Mesenchymal stem cell (in vitro differentiated cells and primary cell): ENCODE results near the gene RNU1-4.
"Not testable (repeated sequence)": the region's sequence is repeated elsewhere in the genome, so short reads cannot be mapped to it uniquely, and the experiment has no call there.

ENCODE experiments used
- DNase-seq: peaks from one replicate; pipeline ENCODE4 v3.0.0-alpha.2; 2013
- H2AFZ ChIP-seq: one replicate; pipeline ENCODE4 v1.6.1; 2013; ENCODE audit warnings: low read depth, mild to moderate bottlenecking, control low read depth, inconsistent platforms, low read length, moderate library complexity
- H2AK5ac ChIP-seq: 2 replicates; pipeline ENCODE4 v1.6.1; 2013; ENCODE audit warnings: low read length, moderate library complexity, mild to moderate bottlenecking, inconsistent platforms; ENCODE audit not compliant: severe bottlenecking
- H2BK120ac ChIP-seq: one replicate; pipeline ENCODE4 v1.6.1; 2013; ENCODE audit warnings: low read depth, mild to moderate bottlenecking, inconsistent platforms, low read length, moderate library complexity
- H2BK12ac ChIP-seq, 2 experiments: one replicate each; pipeline ENCODE4 v1.6.1; 2013; ENCODE audit warnings: inconsistent platforms in 2 of 2, low read length in 2 of 2, mild to moderate bottlenecking in 2 of 2, moderate library complexity in 2 of 2, control low read depth in 1 of 2
- H2BK15ac ChIP-seq: one replicate; pipeline ENCODE4 v1.6.1; 2013; ENCODE audit warnings: mild to moderate bottlenecking, low read depth, inconsistent platforms; ENCODE audit not compliant: poor library complexity, severe bottlenecking
- H2BK5ac ChIP-seq: 2 replicates; pipeline ENCODE4 v1.6.1; 2013; ENCODE audit warnings: low read depth, mild to moderate bottlenecking, low read length, control low read depth, inconsistent platforms; ENCODE audit not compliant: poor library complexity, severe bottlenecking
- H3K14ac ChIP-seq, 2 experiments: one replicate each; pipeline ENCODE4 v1.6.1; 2013; ENCODE audit warnings: inconsistent platforms in 2 of 2, low read length in 2 of 2, control low read depth in 1 of 2, mild to moderate bottlenecking in 1 of 2, moderate library complexity in 1 of 2
- H3K18ac ChIP-seq, 2 experiments: one replicate each; pipeline ENCODE4 v1.6.1; 2013; ENCODE audit warnings: inconsistent platforms in 2 of 2, low read length in 2 of 2, control low read depth in 1 of 2, low read depth in 1 of 2, mild to moderate bottlenecking in 1 of 2
- H3K23ac ChIP-seq, 2 experiments: one replicate each; pipeline ENCODE4 v1.6.1; 2013; ENCODE audit warnings: inconsistent platforms in 2 of 2, low read length in 2 of 2, mild to moderate bottlenecking in 2 of 2, moderate library complexity in 2 of 2, control low read depth in 1 of 2
- H3K27ac ChIP-seq: 2 replicates; pipeline ENCODE4 v1.5.1; 2013; ENCODE audit warnings: mild to moderate bottlenecking, moderate library complexity, low read length, control low read depth, inconsistent platforms; ENCODE audit not compliant: poor library complexity, severe bottlenecking
- H3K27me3 ChIP-seq, 2 experiments: 2 replicates each; pipeline versions ENCODE4 v1.6.1 to v1.7.0; 2013; ENCODE audit warnings: low read length in 2 of 2, mild to moderate bottlenecking in 2 of 2, moderate library complexity in 2 of 2, control low read depth in 1 of 2, inconsistent platforms in 1 of 2; ENCODE audit not compliant: control insufficient read depth in 1 of 2, insufficient read depth in 1 of 2
- H3K36me3 ChIP-seq, 2 experiments: 2 replicates each; pipeline versions ENCODE4 v1.6.1 to v1.7.0; 2013; ENCODE audit warnings: low read length in 2 of 2, control low read depth in 1 of 2, inconsistent platforms in 1 of 2, low read depth in 1 of 2, mild to moderate bottlenecking in 1 of 2; ENCODE audit not compliant: insufficient read depth in 2 of 2, control insufficient read depth in 1 of 2
- H3K4ac ChIP-seq, 2 experiments: one replicate each; pipeline ENCODE4 v1.6.1; 2013; ENCODE audit warnings: inconsistent platforms in 2 of 2, low read length in 2 of 2, mild to moderate bottlenecking in 2 of 2, moderate library complexity in 2 of 2, control low read depth in 1 of 2, low read depth in 1 of 2
- H3K4me1 ChIP-seq: 2 replicates; pipeline ENCODE4 v1.6.1; 2013; ENCODE audit warnings: low read depth, low read length, control low read depth; ENCODE audit not compliant: control insufficient read depth, insufficient read depth
- H3K4me2 ChIP-seq: 2 replicates; pipeline ENCODE4 v1.6.1; 2013; ENCODE audit warnings: low read length, mild to moderate bottlenecking, inconsistent platforms; ENCODE audit not compliant: poor library complexity, severe bottlenecking
- H3K4me3 ChIP-seq, 2 experiments: 2 replicates each; pipeline versions ENCODE4 v1.5.1 to v1.7.0; 2013; ENCODE audit warnings: low read length in 2 of 2, mild to moderate bottlenecking in 2 of 2, control low read depth in 1 of 2, low read depth in 1 of 2; ENCODE audit not compliant: insufficient read depth in 1 of 2
- H3K79me1 ChIP-seq: replicated peaks from 2 replicates; pipeline ENCODE4 v1.6.1; 2013; ENCODE audit warnings: mild to moderate bottlenecking, control low read depth, low read length, inconsistent platforms; ENCODE audit not compliant: poor library complexity, severe bottlenecking
- H3K9ac ChIP-seq: 2 replicates; pipeline ENCODE4 v1.7.0; 2013; ENCODE audit warnings: mild to moderate bottlenecking, low read length, moderate library complexity
- H3K9me3 ChIP-seq: 2 replicates; pipeline ENCODE4 v1.7.0; 2013; ENCODE audit warnings: mild to moderate bottlenecking, low read length; ENCODE audit not compliant: control insufficient read depth
- H4K8ac ChIP-seq: one replicate; pipeline ENCODE4 v1.6.1; 2013; ENCODE audit warnings: inconsistent platforms, mild to moderate bottlenecking, low read length, moderate library complexity
- H4K91ac ChIP-seq: one replicate; pipeline ENCODE4 v1.6.1; 2013; ENCODE audit warnings: mild to moderate bottlenecking, low read length, inconsistent platforms
- WGBS: methylation state at CpG from one replicate; pipeline ENCODE4 v1.1.7; 2013; ENCODE audit warnings: mixed read lengths; 5-methylcytosine and 5-hydroxymethylcytosine counted together

The RNU1-4 gene

DNA sequence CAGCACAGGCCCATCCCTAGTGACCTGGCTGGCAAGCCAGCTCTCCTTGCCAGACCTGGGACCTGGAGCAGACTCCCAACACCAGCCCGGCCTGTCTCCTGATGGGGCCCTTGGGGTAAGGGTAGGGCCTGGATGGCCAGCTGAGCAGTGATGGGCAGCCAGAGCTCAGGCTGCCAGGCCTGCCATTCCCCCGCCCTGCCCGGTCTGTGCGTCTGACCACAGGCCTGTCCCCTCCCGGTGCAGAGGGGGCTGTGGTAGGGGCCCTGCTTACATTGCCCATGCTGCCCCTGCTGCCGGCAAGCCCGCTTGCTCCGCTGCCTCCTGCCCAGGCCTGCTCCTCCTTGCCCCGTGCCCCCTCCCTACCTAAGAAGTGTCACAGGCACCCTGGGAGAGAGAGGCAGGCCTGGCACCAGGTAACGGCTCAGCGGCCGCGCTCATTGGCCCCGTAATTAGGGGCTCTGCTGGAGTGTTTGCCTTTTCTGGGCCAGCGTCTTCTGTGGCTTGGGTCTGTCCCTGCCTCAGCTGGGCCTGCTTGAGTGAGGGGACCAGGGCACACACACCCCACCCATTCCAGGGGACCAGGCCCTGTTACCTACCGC, 35.7 kb upstream of the RNU1-4 start:
- WGBS: 95% methylated on average over 5 of the region's 16 CpGs
- not testable (repeated sequence) for H3K18ac ChIP-seq

DNA sequence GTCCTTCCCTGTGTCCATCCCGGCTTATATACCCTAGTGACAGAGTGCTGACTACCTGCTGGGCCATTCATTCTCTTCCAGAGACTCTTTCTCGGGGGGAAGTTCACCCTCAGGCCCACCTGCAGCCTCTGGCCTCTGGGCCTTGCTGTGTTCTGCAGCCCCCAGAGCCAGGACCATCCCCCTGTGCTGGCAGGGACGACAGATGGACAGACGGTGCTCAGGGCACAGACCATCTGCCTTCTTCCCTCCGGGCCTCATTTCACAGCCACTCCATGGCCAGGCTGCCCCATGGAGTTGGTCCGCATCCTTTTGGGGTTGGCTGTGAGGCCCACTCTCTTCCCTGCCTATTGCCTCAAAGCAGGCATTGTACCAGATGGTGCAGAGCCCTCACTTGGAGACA, 34.0 kb upstream of the RNU1-4 start:
- not testable (repeated sequence) for H2BK5ac ChIP-seq, H2BK12ac ChIP-seq, H3K36me3 ChIP-seq, H2AK5ac ChIP-seq, H3K9me3 ChIP-seq, H3K4me3 ChIP-seq, H3K4me2 ChIP-seq, H3K4ac ChIP-seq, H3K14ac ChIP-seq, H2BK120ac ChIP-seq, H3K4me1 ChIP-seq, DNase-seq, H3K23ac ChIP-seq, H3K79me1 ChIP-seq, H2BK15ac ChIP-seq, H3K27me3 ChIP-seq, H3K18ac ChIP-seq, H3K27ac ChIP-seq, H4K8ac ChIP-seq, H4K91ac ChIP-seq, H3K9ac ChIP-seq, H2AFZ ChIP-seq
- 89% methylated on average over 2 of the region's 6 CpGs for WGBS

More for the DNA sequence above, 35.7 kb upstream of the RNU1-4 start:
- H2BK15ac ChIP-seq, H3K9ac ChIP-seq, H3K27ac ChIP-seq, H3K4me1 ChIP-seq, H3K4ac ChIP-seq, H3K14ac ChIP-seq, H3K36me3 ChIP-seq, H2AFZ ChIP-seq, H3K4me3 ChIP-seq, H4K8ac ChIP-seq, H3K27me3 ChIP-seq, H4K91ac ChIP-seq, H3K23ac ChIP-seq, H2AK5ac ChIP-seq, DNase-seq, H2BK5ac ChIP-seq, H3K9me3 ChIP-seq, H3K4me2 ChIP-seq, H3K79me1 ChIP-seq, H2BK120ac ChIP-seq, H2BK12ac ChIP-seq: not testable (repeated sequence)

DNA sequence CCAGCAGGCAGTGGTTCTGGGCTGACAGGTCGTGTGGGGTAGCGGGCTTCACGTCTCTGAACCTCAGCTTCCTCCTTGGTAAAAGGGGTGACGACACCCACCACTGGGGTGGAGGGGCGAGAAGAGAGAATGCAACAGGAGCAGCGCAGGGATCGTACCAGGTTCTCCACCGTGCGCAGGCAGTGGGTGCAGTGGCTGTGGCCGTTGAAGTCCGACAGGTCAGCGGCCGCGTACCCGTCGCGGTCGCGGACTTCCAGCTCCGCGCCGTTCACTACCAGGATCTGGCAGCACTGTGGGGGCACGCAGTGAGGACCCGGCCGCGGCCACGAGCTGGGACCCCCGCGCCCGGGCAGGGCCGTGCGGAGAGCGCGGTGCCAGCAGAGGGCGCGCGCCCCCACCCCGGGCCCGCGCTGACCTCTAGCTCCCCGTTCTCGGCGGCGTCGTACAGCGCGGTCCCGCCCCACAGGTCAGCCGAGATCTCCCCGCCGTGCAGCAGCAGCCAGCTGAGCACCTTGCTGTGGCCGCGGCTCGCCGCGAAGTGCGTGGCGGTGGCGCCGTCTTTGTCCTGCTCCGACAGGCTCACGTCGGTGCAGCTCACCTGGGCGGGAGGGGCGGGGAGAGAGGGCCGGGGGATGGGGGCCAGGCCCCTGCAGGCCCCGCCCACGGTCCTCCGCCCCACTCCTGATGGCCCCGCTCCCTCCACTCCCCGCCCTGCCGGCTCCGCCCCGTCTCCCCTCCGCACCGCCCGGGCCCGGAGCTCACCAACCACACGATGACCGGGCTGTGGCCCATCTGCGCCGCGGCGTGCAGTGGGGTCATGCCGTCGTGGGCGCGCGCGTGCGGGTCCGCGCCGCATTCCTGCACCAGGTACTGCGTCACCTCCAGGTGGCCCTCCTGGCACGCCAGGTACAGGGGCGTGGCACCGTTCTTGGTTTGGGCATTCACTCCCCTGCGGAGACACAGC, 32.9 kb upstream of the RNU1-4 start:
- peak overlapping the region in 1 of 2 experiments; percentile 36 for H3K4me3 ChIP-seq
- H2BK15ac ChIP-seq, H3K23ac ChIP-seq, H4K8ac ChIP-seq, H2BK12ac ChIP-seq, H3K27ac ChIP-seq, H3K4me2 ChIP-seq, H2AK5ac ChIP-seq, H3K14ac ChIP-seq, DNase-seq, H3K27me3 ChIP-seq, H4K91ac ChIP-seq, H3K18ac ChIP-seq, H3K36me3 ChIP-seq, H2BK120ac ChIP-seq, H3K4ac ChIP-seq, H3K9me3 ChIP-seq, H3K79me1 ChIP-seq, H3K9ac ChIP-seq, H3K4me1 ChIP-seq, H2BK5ac ChIP-seq, H2AFZ ChIP-seq: not testable (repeated sequence)
- WGBS: 3% methylated on average over 19 of the region's 99 CpGs

DNA sequence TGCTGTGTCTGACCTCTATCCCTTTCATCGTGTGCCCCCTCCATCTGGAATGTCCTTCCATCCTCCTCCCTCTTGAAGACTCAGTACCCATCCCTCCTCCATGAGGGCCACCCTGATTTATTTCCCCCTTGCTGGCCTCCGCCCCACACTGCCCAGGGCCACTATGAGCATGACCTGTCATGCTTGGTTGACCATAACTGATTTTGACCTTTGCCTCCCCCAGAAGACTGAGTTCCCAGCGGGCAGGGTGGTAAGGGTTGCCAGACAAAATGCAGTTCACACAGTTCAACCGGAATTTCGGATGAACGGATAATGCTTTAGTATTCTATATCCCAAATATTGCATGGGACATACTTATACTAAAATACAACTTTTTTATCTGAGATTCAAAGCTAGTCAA, 31.6 kb upstream of the RNU1-4 start:
- H4K8ac ChIP-seq, H3K79me1 ChIP-seq, H2BK12ac ChIP-seq, H2BK120ac ChIP-seq, H2AK5ac ChIP-seq, H3K27ac ChIP-seq, H3K4me1 ChIP-seq, H4K91ac ChIP-seq, H3K4me2 ChIP-seq, H3K4ac ChIP-seq, H3K27me3 ChIP-seq, H3K4me3 ChIP-seq, H2AFZ ChIP-seq, H3K23ac ChIP-seq, H3K18ac ChIP-seq, H2BK5ac ChIP-seq, H3K36me3 ChIP-seq, H3K9ac ChIP-seq, H3K9me3 ChIP-seq, H2BK15ac ChIP-seq, DNase-seq, H3K14ac ChIP-seq: not testable (repeated sequence)
- WGBS: no CpG with 5 or more reads among the region's 6 CpGs
